SU-DHL-6 (cell line): ENCODE measurements around the gene PRDM5.

Source experiments
- H2AFZ ChIP-seq: fragments of 200-600 bp; sonication (generic); 2 replicates; pipeline ENCODE4 v1.6.1; 2014; ENCODE audit warnings: low read depth, mild to moderate bottlenecking, moderate library complexity, mixed read lengths, antibody characterized with exemption, low read length; ENCODE audit not compliant: severe bottlenecking
- H3F3A ChIP-seq: fragments of 200-600 bp; shearing (Covaris generic); 2 replicates; pipeline ENCODE4 v1.6.0; 2016; ENCODE audit warnings: antibody characterized with exemption, mild to moderate bottlenecking; ENCODE audit not compliant: insufficient read depth
- H3K27ac ChIP-seq: fragments of 200-600 bp; sonication (generic); 2 replicates; pipeline ENCODE4 v1.5.1; 2016; ENCODE audit warnings: low read depth, mild to moderate bottlenecking, low read length, moderate library complexity, mixed read lengths
- H3K27me3 ChIP-seq: fragments of 200-600 bp; sonication (generic), shearing (Covaris generic); 2 replicates; pipeline ENCODE4 v1.6.0; 2014; ENCODE audit warnings: mild to moderate bottlenecking, low read length
- H3K36me3 ChIP-seq: fragments of 200-600 bp; sonication (generic); 2 replicates; pipeline ENCODE4 v1.6.1; 2014; ENCODE audit warnings: mild to moderate bottlenecking, low read length, mixed read lengths
- H3K4me2 ChIP-seq: fragments of 300-600, 200-600 bp; shearing (Covaris generic), sonication (generic); 2 replicates; pipeline ENCODE4 v1.6.0; 2014; ENCODE audit warnings: low read length, low read depth, mild to moderate bottlenecking; ENCODE audit not compliant: poor library complexity, severe bottlenecking
- H3K4me3 ChIP-seq: fragments of 200-600 bp; sonication (generic); 2 replicates; pipeline ENCODE4 v1.5.1; 2014; ENCODE audit warnings: antibody characterized with exemption, low read length, mild to moderate bottlenecking, mixed read lengths; ENCODE audit not compliant: insufficient read depth, poor library complexity, severe bottlenecking
- H3K79me2 ChIP-seq: fragments of 200-600 bp; sonication (generic); 2 replicates; pipeline ENCODE4 v1.6.1; 2014; ENCODE audit warnings: mild to moderate bottlenecking, low read length, moderate library complexity; ENCODE audit not compliant: insufficient read depth
- H3K9ac ChIP-seq: fragments of 200-600 bp; sonication (generic); 2 replicates; pipeline ENCODE4 v1.7.0; 2014; ENCODE audit warnings: mild to moderate bottlenecking, low read length
- H3K9me2 ChIP-seq: fragments of 200-600 bp; sonication (generic); replicated peaks from 2 replicates; pipeline ENCODE4 v1.6.1; 2014; ENCODE audit warnings: low read length; ENCODE audit not compliant: insufficient read depth
- H3K9me3 ChIP-seq: fragments of 200-600 bp; sonication (generic); 2 replicates; pipeline ENCODE4 v1.6.1; 2014; ENCODE audit warnings: low read length, mixed read lengths; ENCODE audit not compliant: insufficient read depth
- H4K20me1 ChIP-seq: fragments of 200-600 bp; sonication (generic); 2 replicates; pipeline ENCODE4 v1.6.1; 2014; ENCODE audit warnings: low read depth, mild to moderate bottlenecking, antibody characterized with exemption, low read length, moderate library complexity, mixed read lengths
- CTCF ChIP-seq: fragments of 200-600 bp; sonication (generic); IDR thresholded peaks from one replicate; pipeline ENCODE4 v1.5.1; 2017; ENCODE audit warnings: antibody characterized with exemption, mild to moderate bottlenecking, low read length, moderate library complexity; ENCODE audit not compliant: insufficient read depth, poor library complexity, severe bottlenecking
- EZH2phosphoT487 ChIP-seq: fragments of 200-600 bp; sonication (generic), shearing (Covaris generic); conservative IDR thresholded peaks from 2 replicates; pipeline ENCODE4 v1.6.1; 2018; ENCODE audit warnings: mild to moderate bottlenecking, antibody characterized with exemption, low read length, moderate library complexity, mixed read lengths

Gene PRDM5

GRCh38 chr4:120785202-120785601, 137.3 kb downstream of the PRDM5 start:
- H3K4me2 ChIP-seq: no peak overlapping the region
- no peak for TF ChIP-seq EZH2phosphoT487
- TF ChIP-seq CTCF: no peak
- H3K4me3 ChIP-seq: no peak overlapping the region
- H3K9me2 ChIP-seq: no peaks in the 10 kb centered on the region
- no peaks in the 10 kb centered on the region for H3K27me3 ChIP-seq
- no peaks in the 10 kb centered on the region for H4K20me1 ChIP-seq
- H3K79me2 ChIP-seq: no peaks in the 10 kb centered on the region
- no peaks in the 10 kb centered on the region for H3F3A ChIP-seq
- H2AFZ ChIP-seq: no peak overlapping the region
- H3K36me3 ChIP-seq: no peaks in the 10 kb centered on the region
- H3K27ac ChIP-seq: no peak overlapping the region
- no peaks in the 10 kb centered on the region for H3K9me3 ChIP-seq
- H3K9ac ChIP-seq: no peak overlapping the region

GRCh38 chr4:120777459-120777858, 145.1 kb downstream of the PRDM5 start:
- no peaks in the 10 kb centered on the region for H3K79me2 ChIP-seq

GRCh38 chr4:120775431-120775830, 147.1 kb downstream of the PRDM5 start:
- Histone ChIP-seq H3F3A (no peaks in the 10 kb centered on the region), H3K4me2 (no peak overlapping the region), H2AFZ (no peak overlapping the region), H3K27ac (no peak overlapping the region), H3K36me3 (no peaks in the 10 kb centered on the region), H3K9me3 (no peaks in the 10 kb centered on the region), H3K9ac (no peak overlapping the region), H3K4me3 (no peak overlapping the region), H4K20me1 (no peaks in the 10 kb centered on the region), H3K27me3 (no peaks in the 10 kb centered on the region), H3K79me2 (no peaks in the 10 kb centered on the region), H3K9me2 (no peaks in the 10 kb centered on the region)
- TF ChIP-seq CTCF (no peak), EZH2phosphoT487 (no peak)

More at GRCh38 chr4:120777459-120777858, 145.1 kb downstream of the PRDM5 start:
- Histone ChIP-seq H3F3A (no peaks in the 10 kb centered on the region), H3K27me3 (no peaks in the 10 kb centered on the region), H2AFZ (no peak overlapping the region), H3K4me3 (no peak overlapping the region), H4K20me1 (no peaks in the 10 kb centered on the region), H3K4me2 (no peak overlapping the region), H3K27ac (no peak overlapping the region), H3K36me3 (no peaks in the 10 kb centered on the region), H3K9me2 (no peaks in the 10 kb centered on the region), H3K9ac (no peak overlapping the region), H3K9me3 (no peaks in the 10 kb centered on the region)
- TF ChIP-seq CTCF: no peak
- TF ChIP-seq EZH2phosphoT487: no peak
